Neural progenitor cell (in vitro differentiated cells): ENCODE measurements around the gene UBE2D2. TPM values are rescaled to one million over a fixed set of nuclear protein-coding genes. Genes with fewer than 3 reads are reported as not detected.

Experiments
- DNase-seq: peaks from one replicate; pipeline ENCODE4 v3.0.0-alpha.2; 2016; ENCODE audit warnings: low spot score
- H2AFZ ChIP-seq: fragments of 200-600 bp; sonication (generic); replicated peaks from 2 replicates; pipeline ENCODE4 v1.6.1; 2016; ENCODE audit warnings: antibody characterized with exemption
- H3F3A ChIP-seq: fragments of 200-600 bp; sonication (generic); 2 replicates; pipeline ENCODE4 v1.6.1; 2016; ENCODE audit warnings: antibody characterized with exemption, low read depth
- H3K27ac ChIP-seq: fragments of 200-600 bp; sonication (generic); 2 replicates; pipeline ENCODE4 v1.5.1; 2016; ENCODE audit warnings: mild to moderate bottlenecking
- H3K27me3 ChIP-seq: fragments of 200-600 bp; sonication (generic); 2 replicates; pipeline ENCODE4 v1.6.1; 2016; ENCODE audit warnings: mild to moderate bottlenecking, moderate library complexity
- H3K36me3 ChIP-seq: fragments of 200-600 bp; sonication (generic); 2 replicates; pipeline ENCODE4 v1.5.1; 2016
- H3K4me1 ChIP-seq: fragments of 200-600 bp; sonication (generic); 2 replicates; pipeline ENCODE4 v1.6.1; 2016; ENCODE audit warnings: mixed run types
- H3K4me2 ChIP-seq: fragments of 200-600 bp; sonication (generic); 2 replicates; pipeline ENCODE4 v1.6.1; 2016
- H3K4me3 ChIP-seq: fragments of 200-600 bp; sonication (generic); 2 replicates; pipeline ENCODE4 v1.5.1; 2016
- H3K79me2 ChIP-seq: fragments of 200-600 bp; sonication (generic); 2 replicates; pipeline ENCODE4 v1.6.1; 2016; ENCODE audit warnings: low read depth
- H3K9ac ChIP-seq: fragments of 200-600 bp; sonication (generic); 2 replicates; pipeline ENCODE4 v1.6.1; 2016
- H3K9me3 ChIP-seq: fragments of 200-600 bp; sonication (generic); 2 replicates; pipeline ENCODE4 v1.5.1; 2016; ENCODE audit warnings: low read depth
- H4K20me1 ChIP-seq: fragments of 200-600 bp; sonication (generic); 2 replicates; pipeline ENCODE4 v1.6.1; 2016; ENCODE audit warnings: low read depth
- H3K27ac Mint-ChIP-seq: 3 replicates; pipeline ENCODE4 v1.8.0; 2021; ENCODE audit warnings: mixed read lengths
- H3K27me3 Mint-ChIP-seq: 2 replicates; pipeline ENCODE4 v1.8.0; 2022; ENCODE audit warnings: low read depth, mild to moderate bottlenecking, inconsistent platforms, moderate library complexity, mixed read lengths; ENCODE audit not compliant: insufficient read depth
- H3K36me3 Mint-ChIP-seq: 3 replicates; pipeline ENCODE4 v1.8.0; 2021; ENCODE audit warnings: mixed read lengths
- H3K4me1 Mint-ChIP-seq: 3 replicates; pipeline ENCODE4 v1.8.0; 2021; ENCODE audit warnings: mixed read lengths
- H3K4me3 Mint-ChIP-seq: 3 replicates; pipeline ENCODE4 v1.8.0; 2021; ENCODE audit warnings: mild to moderate bottlenecking, moderate library complexity, mixed read lengths
- H3K9me3 Mint-ChIP-seq: 3 replicates; pipeline ENCODE4 v1.8.0; 2020; ENCODE audit warnings: mixed read lengths
- CTCF ChIP-seq: fragments of 200-600 bp; sonication (generic); IDR thresholded peaks from 2 replicates; pipeline ENCODE4 v1.5.1; 2017; ENCODE audit warnings: antibody characterized with exemption, mild to moderate bottlenecking
- EZH2 ChIP-seq: fragments of 200-600 bp; sonication (generic); IDR thresholded peaks from 2 replicates; pipeline ENCODE4 v1.6.1; 2017; ENCODE audit warnings: antibody characterized with exemption, mild to moderate bottlenecking, moderate library complexity
- EZH2phosphoT487 ChIP-seq: fragments of 200-600 bp; sonication (generic); IDR thresholded peaks from 2 replicates; pipeline ENCODE4 v1.6.1; 2017; ENCODE audit warnings: antibody characterized with exemption
- total RNA-seq: library from RNA; depleted of rRNA; stranded (reverse); fragments of >200 nt; gene quantifications from 2 replicates; pipeline ENCODE4 v1.2.3, GENCODE V29; 2015; ENCODE audit warnings: low replicate concordance

The UBE2D2 gene
- total RNA-seq, 1 donor from 2014 or later = 141 TPM

GRCh38 chr5:139666551-139666950 lies 105.4 kb downstream of the UBE2D2 start:
- no peak for DNase-seq
- no peaks in the 10 kb centered on the region for H3K36me3 Mint-ChIP-seq
- H3K4me3 ChIP-seq = no peak overlapping the region
- H3K27ac ChIP-seq = no peak overlapping the region
- no peak overlapping the region for H3K4me2 ChIP-seq
- no peak overlapping the region for H3K27ac Mint-ChIP-seq
- H3K9me3 ChIP-seq = no peaks in the 10 kb centered on the region
- peaks cover 18% of the 10 kb centered on the region for H3F3A ChIP-seq
- H3K9me3 Mint-ChIP-seq = no peaks in the 10 kb centered on the region
- H3K27me3 ChIP-seq = no peaks in the 10 kb centered on the region
- no peak overlapping the region for H3K9ac ChIP-seq
- H3K79me2 ChIP-seq = peaks cover 96% of the 10 kb centered on the region
- no peaks in the 10 kb centered on the region for H3K36me3 ChIP-seq
- H3K4me3 Mint-ChIP-seq = no peak overlapping the region
- no peak for TF ChIP-seq CTCF
- TF ChIP-seq EZH2 = no peak
- no peak for TF ChIP-seq EZH2phosphoT487
- H2AFZ ChIP-seq = no peak overlapping the region
- peaks cover 51% of the 10 kb centered on the region for H4K20me1 ChIP-seq
- H3K4me1 Mint-ChIP-seq = peaks cover 54% of the 10 kb centered on the region
- peaks cover 3% of the 10 kb centered on the region for H3K27me3 Mint-ChIP-seq
- peaks cover 33% of the 10 kb centered on the region for H3K4me1 ChIP-seq

- Histone ChIP-seq H3K4me3 (no peak overlapping the region), H3K27ac (no peak overlapping the region), H3K27me3 (no peaks in the 10 kb centered on the region), H3F3A (peaks cover 22% of the 10 kb centered on the region), H2AFZ (no peak overlapping the region), H3K9ac (no peak overlapping the region), H3K79me2 (peaks cover 96% of the 10 kb centered on the region), H3K4me2 (no peak overlapping the region), H3K4me1 (peaks cover 36% of the 10 kb centered on the region), H3K9me3 (no peaks in the 10 kb centered on the region), H4K20me1 (peaks cover 53% of the 10 kb centered on the region), H3K36me3 (no peaks in the 10 kb centered on the region)
- H3K4me1 Mint-ChIP-seq = peaks cover 56% of the 10 kb centered on the region
- H3K9me3 Mint-ChIP-seq = no peaks in the 10 kb centered on the region
- H3K27ac Mint-ChIP-seq = peak overlapping the region; percentile 21
- H3K27me3 Mint-ChIP-seq = peaks cover 5% of the 10 kb centered on the region
- no peak for DNase-seq
- TF ChIP-seq EZH2 (no peak), EZH2phosphoT487 (no peak), CTCF (no peak)
- no peaks in the 10 kb centered on the region for H3K36me3 Mint-ChIP-seq
- H3K4me3 Mint-ChIP-seq = no peak overlapping the region
Observed at GRCh38 chr5:139667001-139667729, 106.0 kb downstream of the UBE2D2 start.

- peak overlapping the region; percentile 21 for H3K27ac Mint-ChIP-seq
Observed at GRCh38 chr5:139667730-139668063, 106.6 kb downstream of the UBE2D2 start.

More at GRCh38 chr5:139667730-139668063, 106.6 kb downstream of the UBE2D2 start:
- Histone ChIP-seq H3K4me3 (no peak overlapping the region), H3K79me2 (peaks cover 96% of the 10 kb centered on the region), H3K27me3 (no peaks in the 10 kb centered on the region), H3K36me3 (no peaks in the 10 kb centered on the region), H2AFZ (no peak overlapping the region), H3F3A (peaks cover 22% of the 10 kb centered on the region), H4K20me1 (peaks cover 53% of the 10 kb centered on the region), H3K4me2 (peak overlapping the region; percentile 68), H3K27ac (peak overlapping the region; percentile 65), H3K4me1 (peaks cover 36% of the 10 kb centered on the region), H3K9ac (no peak overlapping the region), H3K9me3 (no peaks in the 10 kb centered on the region)
- Mint-ChIP-seq H3K4me3 (no peak overlapping the region), H3K36me3 (no peaks in the 10 kb centered on the region), H3K9me3 (no peaks in the 10 kb centered on the region), H3K4me1 (peaks cover 59% of the 10 kb centered on the region), H3K27me3 (peaks cover 5% of the 10 kb centered on the region)
- TF ChIP-seq EZH2phosphoT487 = no peak
- no peak for TF ChIP-seq CTCF
- no peak for TF ChIP-seq EZH2
- no peak for DNase-seq
